ENCODE data around the gene TMEM248. TPM values are rescaled to one million over a fixed set of nuclear protein-coding genes. Genes with fewer than 3 reads are reported as not detected.
"Not testable (repeated sequence)": the region's sequence is repeated elsewhere in the genome, so short reads cannot be mapped to it uniquely, and the experiment has no call there.

Gene TMEM248
- total RNA-seq, 6 donors from 2014 or later, result 55.5 to 153 (median 111) TPM

DNA sequence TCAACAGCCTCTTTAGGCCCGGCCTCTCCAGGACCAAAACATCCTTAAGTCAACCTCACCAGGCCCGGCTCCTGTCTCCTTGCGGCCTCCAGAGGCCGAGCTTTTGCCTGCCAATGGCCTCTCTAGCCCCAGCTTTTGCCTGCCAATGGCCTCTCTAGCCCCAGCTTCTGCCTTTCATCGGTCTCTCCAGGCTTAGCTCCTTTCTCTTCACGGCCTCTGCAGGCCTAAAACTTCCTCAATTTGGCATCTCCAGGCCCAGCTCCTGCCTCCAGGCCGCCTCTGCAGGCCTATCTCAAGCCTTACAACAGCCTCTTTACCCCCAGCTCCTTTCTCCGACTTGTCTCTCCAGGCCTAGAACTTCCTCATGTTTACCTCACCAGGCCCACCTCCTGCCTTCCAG is 15.7 kb upstream of the TMEM248 start:
- 93 to 94% methylated on average over 8 of the region's 8 CpGs for WGBS, 2 donors
- no peak for ATAC-seq (ENCODE audit: low FRiP score in 2 of 2)
- TF ChIP-seq EP300 (IDR thresholded peaks at IDR 0.05), result no peak
- no peak for TF ChIP-seq CTCF (IDR thresholded peaks at IDR 0.05)
- no peak for TF ChIP-seq POLR2AphosphoS5 (IDR thresholded peaks at IDR 0.05)
- no peak for TF ChIP-seq POLR2A (IDR thresholded peaks at IDR 0.05)
- Histone ChIP-seq H3K9me3 (no peaks in the 10 kb centered on the region), H3K4me1 (no peaks in the 10 kb centered on the region), H3K27me3 (no peaks in the 10 kb centered on the region), H3K4me3 (no peak overlapping the region), H3K36me3 (peaks cover 0 to 10% (median 0%) of the 10 kb centered on the region in 4 donors), H3K27ac (no peak overlapping the region)
- DNase-seq, result no peak

DNA sequence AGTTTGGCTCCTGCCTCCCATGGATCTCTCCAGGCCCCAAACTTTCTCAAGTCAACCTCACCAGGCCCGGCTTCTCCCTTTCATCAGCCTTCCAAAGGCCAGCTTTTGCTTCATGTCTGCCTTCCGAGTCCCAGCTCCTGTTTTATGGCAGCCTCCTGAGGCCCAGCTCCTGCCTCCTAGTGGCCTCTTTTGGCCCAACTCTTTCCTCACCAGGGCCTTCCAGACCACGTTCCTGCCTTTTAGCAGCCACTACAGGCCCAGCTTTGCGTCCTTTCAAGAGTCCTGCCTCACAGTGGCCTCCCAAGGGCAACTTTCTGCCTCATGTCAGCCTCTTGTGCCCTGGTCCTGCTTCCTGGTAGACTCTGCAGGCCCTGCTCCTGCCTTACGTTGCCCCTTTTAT is 15.3 kb upstream of the TMEM248 start:
- Histone ChIP-seq H3K27me3 (no peaks in the 10 kb centered on the region), H3K9me3 (no peaks in the 10 kb centered on the region), H3K4me3 (no peak overlapping the region), H3K4me1 (no peaks in the 10 kb centered on the region), H3K27ac (no peak overlapping the region), H3K36me3 (peaks cover 0 to 10% (median 0%) of the 10 kb centered on the region in 4 donors)
- TF ChIP-seq EP300 (IDR thresholded peaks at IDR 0.05) (no peak), POLR2A (IDR thresholded peaks at IDR 0.05) (no peak), POLR2AphosphoS5 (IDR thresholded peaks at IDR 0.05) (no peak), CTCF (IDR thresholded peaks at IDR 0.05) (no peak)
- 81 to 90% methylated on average over 5 of the region's 5 CpGs for WGBS, 2 donors
- ATAC-seq (ENCODE audit: low FRiP score in 2 of 2), result no peak
- no peak for DNase-seq

DNA sequence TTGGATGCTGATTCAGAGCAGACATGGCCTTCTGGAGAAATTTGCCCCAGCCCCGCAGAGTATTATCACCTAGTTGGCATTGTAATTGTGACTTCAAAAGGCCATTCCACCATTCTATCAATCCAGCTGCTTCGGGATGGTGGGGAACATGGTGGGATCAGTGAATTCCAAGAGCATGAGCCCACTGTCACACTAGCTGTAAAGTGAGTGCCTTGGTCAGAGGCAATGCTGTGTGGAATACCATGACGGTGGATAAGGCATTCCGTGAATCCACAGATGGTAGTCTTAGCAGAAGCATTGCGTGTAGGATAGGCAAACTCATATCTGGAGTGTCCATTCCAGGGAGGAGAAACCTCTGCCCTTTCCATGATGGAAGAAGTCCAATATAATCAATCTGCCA is 13.3 kb upstream of the TMEM248 start:
- no peak for DNase-seq
- no peaks in the 10 kb centered on the region for H3K9me3 ChIP-seq
- H3K4me3 ChIP-seq, result no peak overlapping the region
- ATAC-seq (ENCODE audit: low FRiP score in 2 of 2), result no peak
- H3K36me3 ChIP-seq, result no peaks in the 10 kb centered on the region
- no peak overlapping the region for H3K27ac ChIP-seq
- TF ChIP-seq POLR2AphosphoS5 (IDR thresholded peaks at IDR 0.05), result no peak
- no peak for TF ChIP-seq EP300 (IDR thresholded peaks at IDR 0.05)
- no peak for TF ChIP-seq POLR2A (IDR thresholded peaks at IDR 0.05)
- TF ChIP-seq CTCF (IDR thresholded peaks at IDR 0.05), result no peak
- WGBS, 2 donors, result 96 to 97% methylated on average over 5 of the region's 5 CpGs
- H3K27me3 ChIP-seq, result no peaks in the 10 kb centered on the region
- H3K4me1 ChIP-seq, result no peaks in the 10 kb centered on the region

- H3K27ac ChIP-seq, H3K9me3 ChIP-seq: not testable (repeated sequence)
Observed at GRCh38 chr7:66908598-66908997, 12.4 kb upstream of the TMEM248 start.

GRCh38 chr7:66910789-66911188 is 10.2 kb upstream of the TMEM248 start:
- Histone ChIP-seq H3K9me3 (no peaks in the 10 kb centered on the region), H3K4me3 (no peak overlapping the region), H3K4me1 (no peaks in the 10 kb centered on the region), H3K27me3 (no peaks in the 10 kb centered on the region), H3K36me3 (no peaks in the 10 kb centered on the region), H3K27ac (no peak overlapping the region)
- no peak for TF ChIP-seq POLR2AphosphoS5 (IDR thresholded peaks at IDR 0.05)
- TF ChIP-seq POLR2A (IDR thresholded peaks at IDR 0.05), result no peak
- no peak for TF ChIP-seq EP300 (IDR thresholded peaks at IDR 0.05)
- TF ChIP-seq CTCF (IDR thresholded peaks at IDR 0.05), result no peak
- DNase-seq, result no peak
- 63 to 74% methylated on average over 3 of the region's 3 CpGs for WGBS, 2 donors
- no peak for ATAC-seq (ENCODE audit: low FRiP score in 2 of 2)

More at GRCh38 chr7:66908598-66908997, 12.4 kb upstream of the TMEM248 start:
- 73 to 85% methylated on average over 4 of the region's 4 CpGs for WGBS, 2 donors
- H3K27me3 ChIP-seq; ATAC-seq (ENCODE audit: low FRiP score in 2 of 2); H3K4me3 ChIP-seq; DNase-seq; H3K4me1 ChIP-seq; H3K36me3 ChIP-seq: not testable (repeated sequence)

GRCh38 chr7:66911191-66911590 is 9.8 kb upstream of the TMEM248 start:
- 91 to 94% methylated on average over 2 of the region's 2 CpGs for WGBS, 2 donors
- not testable (repeated sequence) for H3K9me3 ChIP-seq; H3K4me1 ChIP-seq; H3K27me3 ChIP-seq; H3K36me3 ChIP-seq; DNase-seq; H3K4me3 ChIP-seq; H3K27ac ChIP-seq; ATAC-seq (ENCODE audit: low FRiP score in 2 of 2)
